NT2/D1 (cell line): ENCODE results near the gene C19orf38.

ENCODE experiments used
- YY1 ChIP-seq: IDR thresholded peaks from 2 replicates; pipeline ENCODE4 v1.6.1; 2011; ENCODE audit not compliant: insufficient read length, insufficient read depth
- ZNF274 ChIP-seq: IDR thresholded peaks from 2 replicates; pipeline ENCODE4 v1.6.1; 2011; ENCODE audit warnings: mild to moderate bottlenecking, low read depth, low read length

DNA sequence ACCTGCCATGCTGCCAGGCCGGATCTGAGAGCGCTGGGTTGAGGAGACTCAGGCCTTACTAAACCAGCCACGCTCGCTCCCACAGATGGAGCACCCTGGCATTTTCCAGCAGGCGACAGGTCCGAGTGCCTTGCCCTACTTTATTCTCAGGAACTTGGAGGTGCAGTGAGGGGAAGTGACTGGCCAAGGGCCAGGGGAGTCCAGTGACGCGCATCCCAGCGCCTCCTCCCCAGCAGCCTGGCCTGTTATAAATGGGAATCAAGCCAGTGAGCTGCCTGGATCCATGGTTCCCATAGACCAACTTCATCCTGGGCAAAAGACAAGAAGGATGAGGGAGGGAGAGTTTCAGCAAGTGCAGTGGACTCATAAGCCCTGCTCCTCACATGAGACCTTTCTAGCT, 47.7 kb upstream of the C19orf38 start:
- TF ChIP-seq ZNF274, result no peak
- no peak for TF ChIP-seq YY1
